Smooth muscle cell (in vitro differentiated cells): Measurements from ENCODE around the gene FMNL1. TPM values are rescaled to one million over a fixed set of nuclear protein-coding genes. Genes with fewer than 3 reads are reported as not detected.

Experiments used
- DNase-seq: peaks from one replicate; lab custom pipeline; 2025; ENCODE audit not compliant: unreplicated experiment; lab: John Stamatoyannopoulos, UW
- H2AFZ ChIP-seq: fragments of 200-600 bp; sonication (generic); 2 replicates; pipeline ENCODE4 v1.6.0; 2016; ENCODE audit warnings: antibody characterized with exemption, low read depth, mild to moderate bottlenecking
- H3F3A ChIP-seq: fragments of 200-600 bp; sonication (generic); 2 replicates; pipeline ENCODE4 v1.6.0; 2017; ENCODE audit warnings: antibody characterized with exemption, low read depth
- H3K27ac ChIP-seq: fragments of 200-600 bp; sonication (generic); 2 replicates; pipeline ENCODE4 v1.5.1; 2016; ENCODE audit warnings: low read depth, mild to moderate bottlenecking
- H3K27me3 ChIP-seq: fragments of 200-600 bp; sonication (generic); 2 replicates; pipeline ENCODE4 v1.6.1; 2016; ENCODE audit warnings: low read depth, mild to moderate bottlenecking
- H3K36me3 ChIP-seq: fragments of 200-600 bp; sonication (generic); 2 replicates; pipeline ENCODE4 v1.5.1; 2016; ENCODE audit warnings: low read depth
- H3K4me1 ChIP-seq: fragments of 200-600 bp; sonication (generic); 2 replicates; pipeline ENCODE4 v1.5.1; 2016; ENCODE audit warnings: low read depth
- H3K4me2 ChIP-seq: fragments of 200-600 bp; sonication (generic); 2 replicates; pipeline ENCODE4 v1.6.0; 2016; ENCODE audit warnings: mild to moderate bottlenecking
- H3K4me3 ChIP-seq: fragments of 200-600 bp; sonication (generic); 2 replicates; pipeline ENCODE4 v1.5.1; 2016; ENCODE audit warnings: mild to moderate bottlenecking
- H3K79me2 ChIP-seq: fragments of 200-600 bp; sonication (generic); 2 replicates; pipeline ENCODE4 v1.6.0; 2016; ENCODE audit warnings: low read depth, mild to moderate bottlenecking
- H3K9ac ChIP-seq: fragments of 200-600 bp; sonication (generic); 2 replicates; pipeline ENCODE4 v1.6.0; 2016; ENCODE audit warnings: low read depth
- H3K9me3 ChIP-seq: fragments of 200-600 bp; sonication (generic); replicated peaks from 2 replicates; pipeline ENCODE4 v1.5.1; 2016; ENCODE audit warnings: low read depth
- H4K20me1 ChIP-seq: fragments of 200-600 bp; sonication (generic); 2 replicates; pipeline ENCODE4 v1.6.0; 2016; ENCODE audit warnings: low read depth
- CTCF ChIP-seq: fragments of 200-600 bp; sonication (generic); IDR thresholded peaks from 2 replicates; pipeline ENCODE4 v1.5.1; 2017; ENCODE audit warnings: borderline replicate concordance, mild to moderate bottlenecking, antibody characterized with exemption; ENCODE audit not compliant: insufficient read depth, poor library complexity, severe bottlenecking
- WGBS: methylation state at CpG from one replicate; pipeline ENCODE4 v1.1.7; 2016; ENCODE audit warnings: low lambda C conversion rate; 5-methylcytosine and 5-hydroxymethylcytosine counted together
- polyA plus RNA-seq: library from polyadenylated mRNA; unstranded; fragments of >200 nt; fragmentation: Nextera tagmentation; extraction: Ambion mirVana; gene quantifications from 2 replicates; pipeline ENCODE4 v1.2.1, GENCODE V29; 2016
- total RNA-seq: library from RNA; depleted of rRNA; stranded (reverse); fragments of >200 nt; gene quantifications from 2 replicates; pipeline ENCODE4 v1.2.3, GENCODE V29; 2014

FMNL1 gene
- total and polyA plus RNA-seq, 2 experiments from 2014 or later, result 0.37 to 0.90 TPM

- no peak overlapping the region for H3K9ac ChIP-seq
- 93% methylated on average over 5 of the region's 5 CpGs for WGBS
Measured at GRCh38 chr17:45274033-45274432, 52.3 kb downstream of the FMNL1 start.

GRCh38 chr17:45276031-45276430 is 54.3 kb downstream of the FMNL1 start:
- no peaks in the 10 kb centered on the region for H3K36me3 ChIP-seq
- H3K4me3 ChIP-seq, result no peak overlapping the region
- H4K20me1 ChIP-seq, result no peaks in the 10 kb centered on the region
- no peaks in the 10 kb centered on the region for H3K4me1 ChIP-seq
- no peak overlapping the region for H3K4me2 ChIP-seq
- H3K27ac ChIP-seq, result no peak overlapping the region
- H3K27me3 ChIP-seq, result no peaks in the 10 kb centered on the region
- no peaks in the 10 kb centered on the region for H3K9me3 ChIP-seq
- H2AFZ ChIP-seq, result no peak overlapping the region
- 60% methylated on average over 6 of the region's 6 CpGs for WGBS
- DNase-seq, result no peak
- no peak overlapping the region for H3K9ac ChIP-seq
- H3F3A ChIP-seq, result no peaks in the 10 kb centered on the region
- TF ChIP-seq CTCF, result no peak
- no peaks in the 10 kb centered on the region for H3K79me2 ChIP-seq

More at GRCh38 chr17:45274033-45274432, 52.3 kb downstream of the FMNL1 start:
- Histone ChIP-seq H3K27ac (no peak overlapping the region), H4K20me1 (no peaks in the 10 kb centered on the region), H3K36me3 (no peaks in the 10 kb centered on the region), H3K4me3 (no peak overlapping the region), H2AFZ (no peak overlapping the region), H3K4me2 (no peak overlapping the region), H3K79me2 (no peaks in the 10 kb centered on the region), H3K27me3 (no peaks in the 10 kb centered on the region), H3F3A (no peaks in the 10 kb centered on the region), H3K9me3 (no peaks in the 10 kb centered on the region), H3K4me1 (no peaks in the 10 kb centered on the region)
- no peak for TF ChIP-seq CTCF
- no peak for DNase-seq

GRCh38 chr17:45277216-45277849 is 55.6 kb downstream of the FMNL1 start:
- no peak overlapping the region for H2AFZ ChIP-seq
- H3K36me3 ChIP-seq, result no peaks in the 10 kb centered on the region
- H3K27me3 ChIP-seq, result no peaks in the 10 kb centered on the region
- H3K9ac ChIP-seq, result no peak overlapping the region
- H4K20me1 ChIP-seq, result no peaks in the 10 kb centered on the region
- WGBS, result 60% methylated on average over 16 of the region's 16 CpGs
- H3K4me1 ChIP-seq, result no peaks in the 10 kb centered on the region
- H3K4me2 ChIP-seq, result no peak overlapping the region
- no peak overlapping the region for H3K27ac ChIP-seq
- H3K9me3 ChIP-seq, result no peaks in the 10 kb centered on the region
- TF ChIP-seq CTCF, result peak; percentile 86
- peak; percentile 51 for DNase-seq
- no peaks in the 10 kb centered on the region for H3F3A ChIP-seq
- H3K79me2 ChIP-seq, result no peaks in the 10 kb centered on the region
- no peak overlapping the region for H3K4me3 ChIP-seq

- Histone ChIP-seq H3K9ac (no peak overlapping the region), H3K4me1 (no peaks in the 10 kb centered on the region), H2AFZ (no peak overlapping the region), H3K79me2 (no peaks in the 10 kb centered on the region), H3K27ac (no peak overlapping the region), H3K27me3 (no peaks in the 10 kb centered on the region), H4K20me1 (no peaks in the 10 kb centered on the region), H3K4me3 (no peak overlapping the region), H3K36me3 (no peaks in the 10 kb centered on the region), H3K9me3 (no peaks in the 10 kb centered on the region), H3F3A (no peaks in the 10 kb centered on the region), H3K4me2 (no peak overlapping the region)
- 81% methylated on average over 7 of the region's 7 CpGs for WGBS
- DNase-seq, result no peak
- no peak for TF ChIP-seq CTCF
Measured at GRCh38 chr17:45277992-45278391, 56.3 kb downstream of the FMNL1 start.
